Skeletal muscle satellite cell (primary cell): ENCODE results near the gene SRRM5.

Experiments
- H3K27me3 ChIP-seq: 2 replicates; pipeline ENCODE4 v1.7.0; 2013; ENCODE audit warnings: low read length; ENCODE audit not compliant: control insufficient read depth, insufficient read depth
- H3K36me3 ChIP-seq: 2 replicates; pipeline ENCODE4 v1.7.0; 2013; ENCODE audit warnings: mild to moderate bottlenecking, control low read depth, low read length; ENCODE audit not compliant: insufficient read depth
- H3K4me1 ChIP-seq: 2 replicates; pipeline ENCODE4 v1.7.0; 2013; ENCODE audit warnings: low read length; ENCODE audit not compliant: control insufficient read depth, insufficient read depth
- H3K4me2 ChIP-seq: 2 replicates; pipeline ENCODE4 v1.7.0; 2013; ENCODE audit warnings: mild to moderate bottlenecking, low read length
- H3K4me3 ChIP-seq: 2 replicates; pipeline ENCODE4 v1.7.0; 2013; ENCODE audit warnings: low read length
- H3K9ac ChIP-seq: 2 replicates; pipeline ENCODE4 v1.7.0; 2013; ENCODE audit warnings: mild to moderate bottlenecking, low read depth, low read length, moderate library complexity
- H3K9me3 ChIP-seq: replicated peaks from 2 replicates; pipeline ENCODE4 v1.7.0; 2013; ENCODE audit warnings: mild to moderate bottlenecking, control low read depth, low read length

SRRM5 gene

GRCh38 chr19:43605875-43606568 lies 5.9 kb upstream of the SRRM5 start:
- no peak overlapping the region for H3K4me2 ChIP-seq
- no peak overlapping the region for H3K9ac ChIP-seq
- H3K4me3 ChIP-seq: no peak overlapping the region

GRCh38 chr19:43606569-43607229 lies 5.2 kb upstream of the SRRM5 start:
- Histone ChIP-seq H3K4me1 (no peaks in the 10 kb centered on the region), H3K36me3 (peaks cover 20% of the 10 kb centered on the region), H3K9ac (no peak overlapping the region), H3K9me3 (no peaks in the 10 kb centered on the region), H3K4me3 (no peak overlapping the region), H3K4me2 (no peak overlapping the region), H3K27me3 (no peaks in the 10 kb centered on the region)

More at GRCh38 chr19:43605875-43606568, 5.9 kb upstream of the SRRM5 start:
- H3K4me1 ChIP-seq: no peaks in the 10 kb centered on the region
- H3K36me3 ChIP-seq: peaks cover 18% of the 10 kb centered on the region
- H3K9me3 ChIP-seq: no peaks in the 10 kb centered on the region
- no peaks in the 10 kb centered on the region for H3K27me3 ChIP-seq

- Histone ChIP-seq H3K27me3 (no peaks in the 10 kb centered on the region), H3K4me1 (no peaks in the 10 kb centered on the region), H3K4me2 (no peak overlapping the region), H3K36me3 (peaks cover 27% of the 10 kb centered on the region), H3K9ac (no peak overlapping the region), H3K4me3 (no peak overlapping the region), H3K9me3 (no peaks in the 10 kb centered on the region)
These were observed 4.4 kb upstream of the SRRM5 start for GRCh38 chr19:43607238-43608205.

- Histone ChIP-seq H3K4me3 (no peak overlapping the region), H3K4me1 (no peaks in the 10 kb centered on the region), H3K36me3 (peaks cover 37% of the 10 kb centered on the region), H3K9ac (no peak overlapping the region), H3K27me3 (no peaks in the 10 kb centered on the region), H3K9me3 (no peaks in the 10 kb centered on the region), H3K4me2 (no peak overlapping the region)
These were observed 2.0 kb upstream of the SRRM5 start for GRCh38 chr19:43609872-43610271.

GRCh38 chr19:43610493-43610892 lies 1.4 kb upstream of the SRRM5 start:
- Histone ChIP-seq H3K9me3 (no peaks in the 10 kb centered on the region), H3K27me3 (no peaks in the 10 kb centered on the region), H3K9ac (no peak overlapping the region), H3K4me1 (no peaks in the 10 kb centered on the region), H3K4me2 (no peak overlapping the region), H3K36me3 (peaks cover 37% of the 10 kb centered on the region), H3K4me3 (no peak overlapping the region)

GRCh38 chr19:43612374-43612773 lies 486 bp downstream of the SRRM5 start:
- no peaks in the 10 kb centered on the region for H3K4me1 ChIP-seq
- no peaks in the 10 kb centered on the region for H3K27me3 ChIP-seq
- H3K4me2 ChIP-seq: no peak overlapping the region
- H3K9ac ChIP-seq: no peak overlapping the region
- no peaks in the 10 kb centered on the region for H3K9me3 ChIP-seq
- H3K4me3 ChIP-seq: no peak overlapping the region
- H3K36me3 ChIP-seq: peaks cover 26% of the 10 kb centered on the region

- no peak overlapping the region for H3K4me3 ChIP-seq
- H3K4me1 ChIP-seq: peaks cover 12% of the 10 kb centered on the region
- H3K9ac ChIP-seq: no peak overlapping the region
- no peak overlapping the region for H3K4me2 ChIP-seq
- no peaks in the 10 kb centered on the region for H3K27me3 ChIP-seq
- H3K36me3 ChIP-seq: peaks cover 26% of the 10 kb centered on the region
- H3K9me3 ChIP-seq: no peaks in the 10 kb centered on the region
These were observed 4.4 kb downstream of the SRRM5 start for GRCh38 chr19:43616306-43616705.

- no peak overlapping the region for H3K4me2 ChIP-seq
- H3K9me3 ChIP-seq: no peaks in the 10 kb centered on the region
- H3K9ac ChIP-seq: no peak overlapping the region
- no peaks in the 10 kb centered on the region for H3K27me3 ChIP-seq
- no peak overlapping the region for H3K4me3 ChIP-seq
- peaks cover 12% of the 10 kb centered on the region for H3K4me1 ChIP-seq
- peaks cover 22% of the 10 kb centered on the region for H3K36me3 ChIP-seq
These were observed 5.1 kb downstream of the SRRM5 start for GRCh38 chr19:43616954-43617353.

- Histone ChIP-seq H3K27me3 (no peaks in the 10 kb centered on the region), H3K4me3 (peak overlapping the region; percentile 83), H3K4me2 (peak overlapping the region; percentile 87), H3K9ac (peak overlapping the region; percentile 91), H3K9me3 (no peaks in the 10 kb centered on the region), H3K4me1 (peaks cover 12% of the 10 kb centered on the region), H3K36me3 (peaks cover 3% of the 10 kb centered on the region)
These were observed 7.0 kb downstream of the SRRM5 start for GRCh38 chr19:43618921-43619261.

- H3K36me3 ChIP-seq: no peaks in the 10 kb centered on the region
- H3K27me3 ChIP-seq: no peaks in the 10 kb centered on the region
- peak within 1 kb of the TSS; percentile 87 for H3K4me2 ChIP-seq
- H3K9ac ChIP-seq: peak within 1 kb of the TSS; percentile 91
- H3K4me3 ChIP-seq: peak within 1 kb of the TSS; percentile 83
- H3K9me3 ChIP-seq: no peaks in the 10 kb centered on the region
- H3K4me1 ChIP-seq: peaks cover 12% of the 10 kb centered on the region
These were observed 7.6 kb downstream of the SRRM5 start, which contains the start of gene ZNF428 for GRCh38 chr19:43619262-43620060. TSS of gene ZNF428 (minus strand) at chr19:43619629. CDS start at chr19:43614304, 5,325 bp downstream.
